Measurements from ENCODE around the gene CR2.

DNA sequence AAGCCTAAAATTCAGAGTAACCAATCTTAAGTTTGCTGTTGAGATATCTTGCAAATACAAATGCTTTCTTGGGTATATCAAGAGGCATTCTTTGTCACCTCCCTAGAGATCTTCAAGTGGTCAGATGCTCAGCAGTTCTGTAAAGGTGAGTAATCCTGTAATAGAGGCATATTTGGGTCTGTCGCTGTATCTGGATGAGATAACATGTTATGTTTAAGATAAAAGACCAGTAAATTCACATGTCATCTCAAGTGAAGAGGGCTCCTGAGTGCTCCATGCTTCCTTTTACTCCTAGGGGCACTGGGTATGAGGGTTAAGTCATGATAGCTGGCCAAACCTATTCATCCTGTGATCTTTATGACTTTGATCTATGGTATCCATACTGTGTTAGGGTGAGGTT is 7.5 kb downstream of the CR2 start:
- TF ChIP-seq, protein P1, sequence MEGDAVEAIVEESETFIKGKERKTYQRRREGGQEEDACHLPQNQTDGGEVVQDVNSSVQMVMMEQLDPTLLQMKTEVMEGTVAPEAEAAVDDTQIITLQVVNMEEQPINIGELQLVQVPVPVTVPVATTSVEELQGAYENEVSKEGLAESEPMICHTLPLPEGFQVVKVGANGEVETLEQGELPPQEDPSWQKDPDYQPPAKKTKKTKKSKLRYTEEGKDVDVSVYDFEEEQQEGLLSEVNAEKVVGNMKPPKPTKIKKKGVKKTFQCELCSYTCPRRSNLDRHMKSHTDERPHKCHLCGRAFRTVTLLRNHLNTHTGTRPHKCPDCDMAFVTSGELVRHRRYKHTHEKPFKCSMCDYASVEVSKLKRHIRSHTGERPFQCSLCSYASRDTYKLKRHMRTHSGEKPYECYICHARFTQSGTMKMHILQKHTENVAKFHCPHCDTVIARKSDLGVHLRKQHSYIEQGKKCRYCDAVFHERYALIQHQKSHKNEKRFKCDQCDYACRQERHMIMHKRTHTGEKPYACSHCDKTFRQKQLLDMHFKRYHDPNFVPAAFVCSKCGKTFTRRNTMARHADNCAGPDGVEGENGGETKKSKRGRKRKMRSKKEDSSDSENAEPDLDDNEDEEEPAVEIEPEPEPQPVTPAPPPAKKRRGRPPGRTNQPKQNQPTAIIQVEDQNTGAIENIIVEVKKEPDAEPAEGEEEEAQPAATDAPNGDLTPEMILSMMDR (conservative IDR thresholded peaks at IDR 0.05; ENCODE audit: low read depth, low read length), result no peak
- no peak for TF ChIP-seq EZH2 (IDR thresholded peaks at IDR 0.05; ENCODE audit: low read length, unreplicated experiment)
- TF ChIP-seq EZH2phosphoT487 (IDR thresholded peaks at IDR 0.05; ENCODE audit: borderline replicate concordance, low read length), result no peak
